HCT116 (cell line): ENCODE data around the gene NGFR. TPM values are rescaled to one million over a fixed set of nuclear protein-coding genes. Genes with fewer than 3 reads are reported as not detected.

Source experiments
- ATAC-seq: fragments of 200-7000 bp; cut with Tn5 transposase; 2 replicates; pipeline ENCODE4 v1.9.1; 2020; ENCODE audit warnings: mild to moderate bottlenecking, moderate library complexity
- BruUV-seq: library from RNA; stranded (reverse); fragments of 400-500 nt; replicated peaks from 2 replicates; lab custom pipeline; 2021; lab: Mats Ljungman, UMichigan
- CTCF ChIA-PET: fragments of 300-600 bp; sonication (Branson Sonifier 250); formaldehyde crosslinking; loops from one replicate; lab custom pipeline; 2021; ENCODE audit warnings: antibody characterized with exemption; lab: Charles Lee
- POLR2A ChIA-PET: fragments of 300-600, 350-600 bp; sonication (Branson Sonifier 250); formaldehyde crosslinking; loops from one replicate; lab custom pipeline; 2021; ENCODE audit warnings: antibody characterized with exemption; lab: Charles Lee
- RAD21 ChIA-PET, 2 experiments: fragments of 300-600 bp; sonication (Branson Sonifier 250); formaldehyde crosslinking; loops; one replicate each; lab custom pipeline; 2023; ENCODE audit warnings: low total read pairs in 2 of 2; ENCODE audit not compliant: uncharacterized antibody in 2 of 2, unreplicated experiment in 2 of 2, low non-redundant PET in 1 of 2; lab: Charles Lee
- DNase-seq: peaks from one replicate; pipeline ENCODE4 v3.0.0-alpha.2; 2010; ENCODE audit warnings: low read depth, low spot score
- H2AFZ ChIP-seq: fragments of 200-600 bp; shearing (Covaris generic), sonication (generic); 2 replicates; pipeline ENCODE4 v1.6.1; 2017; ENCODE audit warnings: low read depth, mixed run types, mixed read lengths, antibody characterized with exemption, low read length; ENCODE audit not compliant: poor library complexity, severe bottlenecking
- H3K27ac ChIP-seq: 2 replicates; pipeline ENCODE4 v1.5.1; 2012; ENCODE audit warnings: low read depth, low read length
- H3K27me3 ChIP-seq: fragments of 200-600 bp; sonication (generic); 2 replicates; pipeline ENCODE4 v1.6.1; 2016; ENCODE audit warnings: mixed run types, low read length, mixed read lengths; ENCODE audit not compliant: insufficient read depth
- H3K36me3 ChIP-seq, 2 experiments: fragments of 200-500 bp in 1 of 2; fragments of 200-600 bp in 1 of 2; sonication (Bioruptor generic) in 1 of 2; sonication (generic) in 1 of 2; 2 replicates each; pipeline versions ENCODE4 v1.5.1 to v1.6.1; 2014 to 2016; ENCODE audit warnings: low read length in 2 of 2, inconsistent platforms in 1 of 2, mixed read lengths in 1 of 2, mixed run types in 1 of 2; ENCODE audit not compliant: insufficient read depth in 2 of 2, control insufficient read depth in 1 of 2
- H3K4me1 ChIP-seq, 2 experiments: fragments of 200-600 bp in 1 of 2; sonication (generic) in 1 of 2; 2 replicates each; pipeline versions ENCODE4 v1.5.1 to v1.6.1; 2012 to 2017; ENCODE audit warnings: low read length in 2 of 2, inconsistent platforms in 1 of 2, mild to moderate bottlenecking in 1 of 2, mixed read lengths in 1 of 2, mixed run types in 1 of 2, moderate library complexity in 1 of 2; ENCODE audit not compliant: insufficient read depth in 2 of 2, control insufficient read depth in 1 of 2
- H3K4me2 ChIP-seq: fragments of 200-600 bp; sonication (generic); 2 replicates; pipeline ENCODE4 v1.6.1; 2017; ENCODE audit warnings: mixed run types, low read length, mixed read lengths
- H3K4me3 ChIP-seq, 2 experiments: fragments of 200-600 bp in 1 of 2; sonication (generic) in 1 of 2; replicated peaks in 1 of 2; 2 replicates each; pipeline ENCODE4 v1.5.1; 2011 to 2016; ENCODE audit warnings: low read length in 2 of 2, control low read depth in 1 of 2, low read depth in 1 of 2, mild to moderate bottlenecking in 1 of 2, mixed read lengths in 1 of 2, mixed run types in 1 of 2
- H3K79me2 ChIP-seq: fragments of 200-600 bp; sonication (generic); 2 replicates; pipeline ENCODE4 v1.6.1; 2017; ENCODE audit warnings: mild to moderate bottlenecking, mixed run types, low read length, moderate library complexity, mixed read lengths; ENCODE audit not compliant: insufficient read depth
- H3K9ac ChIP-seq: fragments of 200-600 bp; sonication (generic); 2 replicates; pipeline ENCODE4 v1.6.1; 2016; ENCODE audit warnings: low read length, mixed read lengths
- H3K9me2 ChIP-seq: fragments of 200-600 bp; sonication (generic), shearing (Covaris generic); 2 replicates; pipeline ENCODE4 v1.6.1; 2017; ENCODE audit warnings: mixed run types, mild to moderate bottlenecking, moderate library complexity; ENCODE audit not compliant: insufficient read depth
- H3K9me3 ChIP-seq, 2 experiments: fragments of 200-500 bp in 1 of 2; fragments of 200-600 bp in 1 of 2; sonication (Bioruptor generic) in 1 of 2; sonication (generic) in 1 of 2; 2 replicates each; pipeline ENCODE4 v1.6.1; 2014 to 2017; ENCODE audit warnings: low read length in 2 of 2, mixed read lengths in 2 of 2, inconsistent platforms in 1 of 2, low read depth in 1 of 2, mild to moderate bottlenecking in 1 of 2, mixed run types in 1 of 2, moderate library complexity in 1 of 2; ENCODE audit not compliant: control insufficient read depth in 1 of 2, insufficient read depth in 1 of 2
- H4K20me1 ChIP-seq: fragments of 200-600 bp; sonication (generic), shearing (Covaris generic); 2 replicates; pipeline ENCODE4 v1.6.1; 2017; ENCODE audit warnings: mixed run types, mild to moderate bottlenecking, moderate library complexity; ENCODE audit not compliant: insufficient read depth
- EGR1 ChIP-seq: IDR thresholded peaks from 2 replicates; pipeline ENCODE4 v1.6.1; 2012; ENCODE audit warnings: low read depth
- EZH2phosphoT487 ChIP-seq: fragments of 200-600 bp; IDR thresholded peaks from 2 replicates; pipeline ENCODE4 v1.6.1; 2018; ENCODE audit warnings: antibody characterized with exemption, borderline replicate concordance
- FOSL1 ChIP-seq: IDR thresholded peaks from 2 replicates; pipeline ENCODE4 v1.6.1; 2012; ENCODE audit warnings: low read depth
- POLR2A ChIP-seq: IDR thresholded peaks from 2 replicates; pipeline ENCODE4 v1.7.0; 2011; ENCODE audit warnings: borderline replicate concordance; ENCODE audit not compliant: insufficient read depth, insufficient read length; ENCODE audit errors: extremely low read depth
- POLR2AphosphoS5 ChIP-seq: IDR thresholded peaks from 2 replicates; pipeline ENCODE4 v1.6.1; 2011; ENCODE audit warnings: mild to moderate bottlenecking, low read depth, low read length, moderate library complexity
- YY1 ChIP-seq: IDR thresholded peaks from 2 replicates; pipeline ENCODE4 v1.6.1; 2011; ENCODE audit warnings: low read length, low read depth, moderate library complexity, mild to moderate bottlenecking; ENCODE audit not compliant: insufficient replicate concordance; ENCODE audit errors: extremely low read depth
- ZFX ChIP-seq: fragments of 450-650 bp; IDR thresholded peaks from 2 replicates; pipeline ENCODE4 v1.6.1; 2017
- ZNF274 ChIP-seq: fragments of 200-500 bp; sonication (Bioruptor generic); IDR thresholded peaks from 2 replicates; pipeline ENCODE4 v1.6.1; 2014; ENCODE audit warnings: mild to moderate bottlenecking, low read depth, low read length, inconsistent platforms
- intact Hi-C: fragments of 100-400 bp; cut with micrococcal nuclease; formaldehyde crosslinking; loops from 2 replicates; pipeline ENCODE4 v1.10.0; 2022
- total RNA-seq: library from RNA; stranded (reverse); gene quantifications from one replicate; pipeline ENCODE4 v1.2.1, GENCODE V29; 2021; ENCODE audit not compliant: unreplicated experiment
- TF ChIP-seq, protein P1 (sequence below): IDR thresholded peaks from 2 replicates; pipeline ENCODE4 v1.6.1; 2011; ENCODE audit warnings: mild to moderate bottlenecking, low read length, moderate library complexity; ENCODE audit not compliant: insufficient replicate concordance; ENCODE audit errors: extremely low read depth

NGFR gene
- total RNA-seq, 1 experiment from 2014 or later: 6.1 TPM

DNA sequence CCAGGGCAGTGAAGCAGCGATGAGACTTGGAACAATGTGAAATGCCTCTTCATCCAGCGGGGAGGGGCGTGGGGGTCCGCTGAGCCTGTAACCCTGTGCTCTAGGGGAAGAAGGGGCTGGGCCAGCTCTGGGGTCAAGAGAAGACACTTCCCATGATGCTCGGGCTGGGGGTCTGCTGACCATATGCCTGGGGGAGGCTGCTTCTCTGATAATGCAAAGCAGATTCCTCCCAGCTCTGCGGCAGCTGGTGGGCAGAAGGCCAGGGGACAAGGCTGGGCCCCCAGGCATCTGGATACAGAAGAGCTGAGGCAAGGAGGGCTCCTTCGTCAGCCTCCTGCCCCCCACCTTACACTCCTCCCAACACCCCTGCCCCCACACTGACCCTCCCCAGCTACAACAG, 24.7 kb downstream of the NGFR start:
- H3K9ac ChIP-seq: no peak overlapping the region
- no peak overlapping the region for H3K4me2 ChIP-seq
- H3K4me1 ChIP-seq: peaks cover 14 to 15% of the 10 kb centered on the region in 2 experiments
- no peaks in the 10 kb centered on the region for H3K36me3 ChIP-seq
- DNase-seq (no peak), ATAC-seq (no peak)
- H3K27me3 ChIP-seq: no peaks in the 10 kb centered on the region
- no peaks in the 10 kb centered on the region for H3K79me2 ChIP-seq
- no peaks in the 10 kb centered on the region for H4K20me1 ChIP-seq
- no peaks in the 10 kb centered on the region for H3K9me2 ChIP-seq
- no peak overlapping the region for H3K4me3 ChIP-seq
- no peak overlapping the region for H2AFZ ChIP-seq
- CTCF ChIA-PET: no interaction called here
- H3K27ac ChIP-seq: no peak overlapping the region
- no peak for TF ChIP-seq ZFX
- TF ChIP-seq, protein P1, sequence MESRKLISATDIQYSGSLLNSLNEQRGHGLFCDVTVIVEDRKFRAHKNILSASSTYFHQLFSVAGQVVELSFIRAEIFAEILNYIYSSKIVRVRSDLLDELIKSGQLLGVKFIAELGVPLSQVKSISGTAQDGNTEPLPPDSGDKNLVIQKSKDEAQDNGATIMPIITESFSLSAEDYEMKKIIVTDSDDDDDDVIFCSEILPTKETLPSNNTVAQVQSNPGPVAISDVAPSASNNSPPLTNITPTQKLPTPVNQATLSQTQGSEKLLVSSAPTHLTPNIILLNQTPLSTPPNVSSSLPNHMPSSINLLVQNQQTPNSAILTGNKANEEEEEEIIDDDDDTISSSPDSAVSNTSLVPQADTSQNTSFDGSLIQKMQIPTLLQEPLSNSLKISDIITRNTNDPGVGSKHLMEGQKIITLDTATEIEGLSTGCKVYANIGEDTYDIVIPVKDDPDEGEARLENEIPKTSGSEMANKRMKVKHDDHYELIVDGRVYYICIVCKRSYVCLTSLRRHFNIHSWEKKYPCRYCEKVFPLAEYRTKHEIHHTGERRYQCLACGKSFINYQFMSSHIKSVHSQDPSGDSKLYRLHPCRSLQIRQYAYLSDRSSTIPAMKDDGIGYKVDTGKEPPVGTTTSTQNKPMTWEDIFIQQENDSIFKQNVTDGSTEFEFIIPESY: no peak
- TF ChIP-seq FOSL1: no peak
- RAD21 ChIA-PET: no interaction called here
- no TSS peak for BruUV-seq
- intact Hi-C loops: no loop called here
- POLR2A ChIA-PET: interaction anchor here (1.4 kb wide), 1 partner anchor 10 kb away, joined by 3 read pairs; no protein-coding TSS in a partner anchor
- no peaks in the 10 kb centered on the region for H3K9me3 ChIP-seq

DNA sequence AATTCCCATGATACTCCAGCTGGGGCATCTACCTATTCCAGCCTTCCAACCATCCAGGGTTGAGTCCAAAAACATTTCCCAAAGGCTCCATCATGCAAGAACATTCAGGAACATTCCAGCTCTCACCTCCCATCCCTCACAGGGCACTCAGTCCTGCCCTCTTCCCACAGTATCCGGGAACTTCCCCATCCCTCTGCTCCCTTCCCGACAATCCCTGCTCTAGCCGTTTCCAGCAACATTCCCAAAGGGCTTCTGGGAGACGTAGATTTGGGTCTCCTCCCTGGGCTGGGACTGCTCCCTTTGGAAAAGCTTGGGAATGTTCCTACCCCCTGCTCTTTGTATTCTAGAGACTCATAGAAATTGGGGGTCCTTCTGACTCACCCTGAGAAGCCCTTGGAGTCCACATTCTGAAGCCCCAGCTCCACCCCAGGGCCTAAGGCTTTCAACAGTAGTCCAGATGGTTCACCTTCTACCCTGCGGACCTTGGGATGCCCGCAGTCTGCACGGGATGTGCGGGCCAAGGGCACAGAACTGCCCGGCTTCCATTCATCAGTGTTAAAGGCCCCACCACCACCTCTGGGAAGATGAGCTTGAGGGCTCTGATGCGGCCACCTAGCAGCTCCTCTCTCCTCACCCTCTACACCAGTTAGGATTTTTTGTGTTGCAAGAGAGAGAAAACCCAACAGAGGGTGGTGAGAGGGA, 25.4 kb downstream of the NGFR start:
- no peaks in the 10 kb centered on the region for H3K9me2 ChIP-seq
- peaks cover 6 to 7% of the 10 kb centered on the region in 2 experiments for H3K4me1 ChIP-seq
- no peak overlapping the region for H3K27ac ChIP-seq
- no peak for ATAC-seq
- ChIA-PET POLR2A (interaction anchor here (1.4 kb wide), 1 partner anchor 10 kb away, joined by 3 read pairs; no protein-coding TSS in a partner anchor), CTCF (interaction anchor here (1.7 kb wide), 1 partner anchor 24 kb away, joined by 5 read pairs; no protein-coding TSS in a partner anchor), RAD21 (no interaction called here)
- no peaks in the 10 kb centered on the region for H4K20me1 ChIP-seq
- no peaks in the 10 kb centered on the region for H3K36me3 ChIP-seq
- no peaks in the 10 kb centered on the region for H3K79me2 ChIP-seq
- TF ChIP-seq ZNF274 (no peak), YY1 (no peak), EGR1 (no peak), POLR2A (no peak), EZH2phosphoT487 (no peak), POLR2AphosphoS5 (no peak)
- TF ChIP-seq, protein P1: no peak
- H3K9me3 ChIP-seq: no peaks in the 10 kb centered on the region
- H3K4me2 ChIP-seq: no peak overlapping the region
- no TSS peak for BruUV-seq
- no peak overlapping the region for H3K9ac ChIP-seq
- no peaks in the 10 kb centered on the region for H3K27me3 ChIP-seq
- H3K4me3 ChIP-seq: no peak overlapping the region
- no peak for DNase-seq
- intact Hi-C loops: no loop called here
- no peak overlapping the region for H2AFZ ChIP-seq
